ENCODE data around the gene MAP1LC3B. TPM values are rescaled to one million over a fixed set of nuclear protein-coding genes. Genes with fewer than 3 reads are reported as not detected.

The MAP1LC3B gene
- 38.1 and 87.3 TPM in 2 replicates for total RNA-seq

GRCh38 chr16:87391950-87392820 lies at the start of gene MAP1LC3B:
TSS of gene MAP1LC3B (plus strand) at chr16:87392336. CDS start at chr16:87392428, 92 bp downstream.

GRCh38 chr16:87383505-87384161 lies 8.5 kb upstream of the MAP1LC3B start, which contains the start of gene FBXO31:
TSS of gene FBXO31 (minus strand) at chr16:87383776. CDS start at chr16:87383744, 32 bp downstream.

Other genes with a start within 250 kb of the MAP1LC3B start
- gene C16orf95, start 74.9 kb upstream of the MAP1LC3B start, total RNA-seq, result 2.4 and 4.4 TPM in 2 replicates
- 21.9 and 31.6 TPM in 2 replicates for gene FBXO31, start 8.6 kb upstream of the MAP1LC3B start, total RNA-seq
- 10.9 and 12.2 TPM in 2 replicates for gene ZCCHC14, start 100.7 kb downstream of the MAP1LC3B start, total RNA-seq
- gene JPH3, start 210.2 kb downstream of the MAP1LC3B start, total RNA-seq, result not detected in 2 replicates

All from placental pericyte (primary cell).